ENCODE results near the gene DENND2C. TPM values are rescaled to one million over a fixed set of nuclear protein-coding genes. Genes with fewer than 3 reads are reported as not detected.

DENND2C gene
- total RNA-seq, 1 experiment from 2014 or later, result 3.6 TPM

DNA sequence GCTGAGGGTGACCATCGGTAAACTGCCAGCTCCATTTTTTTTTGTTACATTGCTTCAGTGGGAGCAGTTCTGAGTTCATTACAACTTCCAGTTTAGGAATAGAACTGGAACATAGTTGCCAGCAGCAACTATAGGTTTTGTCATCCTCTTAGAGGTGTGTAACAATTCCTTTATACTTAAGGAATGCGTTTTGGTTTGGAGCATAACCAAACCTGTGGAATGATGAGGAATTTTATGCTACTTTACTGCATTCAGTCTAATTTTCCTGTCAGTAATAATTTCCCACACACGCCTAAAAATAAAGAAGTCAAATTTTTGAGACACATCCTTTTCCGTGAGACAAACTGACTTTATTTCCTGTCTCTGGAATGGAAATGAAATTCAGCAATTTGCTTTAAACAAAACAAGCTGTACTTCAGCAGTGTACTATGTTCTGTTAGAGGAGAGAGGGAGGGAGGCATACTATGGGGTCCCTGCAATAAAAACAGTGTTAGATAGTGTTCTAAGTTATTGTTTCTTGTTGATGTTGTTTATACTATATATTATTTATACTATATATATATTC lies 30.3 kb upstream of the DENND2C start:
- H4K20me1 ChIP-seq (ENCODE audit: insufficient read depth), result no peaks in the 10 kb centered on the region
- no TSS peak for BruUV-seq (replicated peaks)
- no peak overlapping the region for H3K27ac ChIP-seq (ENCODE audit: low read depth, low read length)
- H3K79me2 ChIP-seq (ENCODE audit: insufficient read depth, low read length), result no peaks in the 10 kb centered on the region
- no peaks in the 10 kb centered on the region for H3K27me3 ChIP-seq (ENCODE audit: insufficient read depth, low read length)
- CTCF ChIA-PET, result no interaction called here
- H3K9ac ChIP-seq (ENCODE audit: low read length), result no peak overlapping the region
- no peak for TF ChIP-seq POLR2A (IDR thresholded peaks at IDR 0.05; ENCODE audit: borderline replicate concordance, extremely low read depth, insufficient read depth, insufficient read length)
- no peak for TF ChIP-seq FOSL1 (IDR thresholded peaks at IDR 0.05; ENCODE audit: low read depth)
- no peak for TF ChIP-seq EGR1 (IDR thresholded peaks at IDR 0.05; ENCODE audit: low read depth)
- TF ChIP-seq EZH2 (IDR thresholded peaks at IDR 0.05), result no peak
- no peak for TF ChIP-seq YY1 (IDR thresholded peaks at IDR 0.05; ENCODE audit: extremely low read depth, insufficient replicate concordance, low read depth, low read length)
- TF ChIP-seq CTCF (IDR thresholded peaks at IDR 0.05 in 2 of 3, conservative IDR thresholded peaks at IDR 0.05 in 1 of 3; ENCODE audit: borderline replicate concordance in 1 of 3, insufficient read depth in 1 of 3, low read depth in 2 of 3, low read length in 2 of 3), result no peak
- no peak for TF ChIP-seq SIN3A (IDR thresholded peaks at IDR 0.05; ENCODE audit: low read depth)
- TF ChIP-seq, protein P1, sequence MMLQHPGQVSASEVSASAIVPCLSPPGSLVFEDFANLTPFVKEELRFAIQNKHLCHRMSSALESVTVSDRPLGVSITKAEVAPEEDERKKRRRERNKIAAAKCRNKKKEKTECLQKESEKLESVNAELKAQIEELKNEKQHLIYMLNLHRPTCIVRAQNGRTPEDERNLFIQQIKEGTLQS (IDR thresholded peaks at IDR 0.05), result no peak
- no peak for TF ChIP-seq JUND (IDR thresholded peaks at IDR 0.05)
- TF ChIP-seq EZH2phosphoT487 (IDR thresholded peaks at IDR 0.05; ENCODE audit: borderline replicate concordance), result no peak
- TF ChIP-seq SP1 (IDR thresholded peaks at IDR 0.05; ENCODE audit: low read depth), result no peak
- TF ChIP-seq, protein P2, sequence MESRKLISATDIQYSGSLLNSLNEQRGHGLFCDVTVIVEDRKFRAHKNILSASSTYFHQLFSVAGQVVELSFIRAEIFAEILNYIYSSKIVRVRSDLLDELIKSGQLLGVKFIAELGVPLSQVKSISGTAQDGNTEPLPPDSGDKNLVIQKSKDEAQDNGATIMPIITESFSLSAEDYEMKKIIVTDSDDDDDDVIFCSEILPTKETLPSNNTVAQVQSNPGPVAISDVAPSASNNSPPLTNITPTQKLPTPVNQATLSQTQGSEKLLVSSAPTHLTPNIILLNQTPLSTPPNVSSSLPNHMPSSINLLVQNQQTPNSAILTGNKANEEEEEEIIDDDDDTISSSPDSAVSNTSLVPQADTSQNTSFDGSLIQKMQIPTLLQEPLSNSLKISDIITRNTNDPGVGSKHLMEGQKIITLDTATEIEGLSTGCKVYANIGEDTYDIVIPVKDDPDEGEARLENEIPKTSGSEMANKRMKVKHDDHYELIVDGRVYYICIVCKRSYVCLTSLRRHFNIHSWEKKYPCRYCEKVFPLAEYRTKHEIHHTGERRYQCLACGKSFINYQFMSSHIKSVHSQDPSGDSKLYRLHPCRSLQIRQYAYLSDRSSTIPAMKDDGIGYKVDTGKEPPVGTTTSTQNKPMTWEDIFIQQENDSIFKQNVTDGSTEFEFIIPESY (IDR thresholded peaks at IDR 0.05; ENCODE audit: extremely low read depth, insufficient replicate concordance, low read length), result no peak
- no peak for TF ChIP-seq SRF (IDR thresholded peaks at IDR 0.05; ENCODE audit: low read depth)
- no peak for TF ChIP-seq CEBPB (IDR thresholded peaks at IDR 0.05; ENCODE audit: low read depth)
- TF ChIP-seq RAD21 (IDR thresholded peaks at IDR 0.05; ENCODE audit: low read depth), result no peak
- TF ChIP-seq ZNF274 (IDR thresholded peaks at IDR 0.05; ENCODE audit: low read depth, low read length), result no peak
- no peak for TF ChIP-seq POLR2AphosphoS5 (IDR thresholded peaks at IDR 0.05; ENCODE audit: low read depth, low read length)
- no peak for TF ChIP-seq ELF1 (IDR thresholded peaks at IDR 0.05; ENCODE audit: borderline replicate concordance, low read depth)
- no peak for TF ChIP-seq TCF7L2 (IDR thresholded peaks at IDR 0.05; ENCODE audit: borderline replicate concordance, extremely low read depth, insufficient read depth, insufficient read length)
- TF ChIP-seq, protein P3, sequence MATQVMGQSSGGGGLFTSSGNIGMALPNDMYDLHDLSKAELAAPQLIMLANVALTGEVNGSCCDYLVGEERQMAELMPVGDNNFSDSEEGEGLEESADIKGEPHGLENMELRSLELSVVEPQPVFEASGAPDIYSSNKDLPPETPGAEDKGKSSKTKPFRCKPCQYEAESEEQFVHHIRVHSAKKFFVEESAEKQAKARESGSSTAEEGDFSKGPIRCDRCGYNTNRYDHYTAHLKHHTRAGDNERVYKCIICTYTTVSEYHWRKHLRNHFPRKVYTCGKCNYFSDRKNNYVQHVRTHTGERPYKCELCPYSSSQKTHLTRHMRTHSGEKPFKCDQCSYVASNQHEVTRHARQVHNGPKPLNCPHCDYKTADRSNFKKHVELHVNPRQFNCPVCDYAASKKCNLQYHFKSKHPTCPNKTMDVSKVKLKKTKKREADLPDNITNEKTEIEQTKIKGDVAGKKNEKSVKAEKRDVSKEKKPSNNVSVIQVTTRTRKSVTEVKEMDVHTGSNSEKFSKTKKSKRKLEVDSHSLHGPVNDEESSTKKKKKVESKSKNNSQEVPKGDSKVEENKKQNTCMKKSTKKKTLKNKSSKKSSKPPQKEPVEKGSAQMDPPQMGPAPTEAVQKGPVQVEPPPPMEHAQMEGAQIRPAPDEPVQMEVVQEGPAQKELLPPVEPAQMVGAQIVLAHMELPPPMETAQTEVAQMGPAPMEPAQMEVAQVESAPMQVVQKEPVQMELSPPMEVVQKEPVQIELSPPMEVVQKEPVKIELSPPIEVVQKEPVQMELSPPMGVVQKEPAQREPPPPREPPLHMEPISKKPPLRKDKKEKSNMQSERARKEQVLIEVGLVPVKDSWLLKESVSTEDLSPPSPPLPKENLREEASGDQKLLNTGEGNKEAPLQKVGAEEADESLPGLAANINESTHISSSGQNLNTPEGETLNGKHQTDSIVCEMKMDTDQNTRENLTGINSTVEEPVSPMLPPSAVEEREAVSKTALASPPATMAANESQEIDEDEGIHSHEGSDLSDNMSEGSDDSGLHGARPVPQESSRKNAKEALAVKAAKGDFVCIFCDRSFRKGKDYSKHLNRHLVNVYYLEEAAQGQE (IDR thresholded peaks at IDR 0.05; ENCODE audit: low read depth), result no peak
- RAD21 ChIA-PET (ENCODE audit: low non-redundant PET in 1 of 2, low total read pairs in 2 of 2, uncharacterized antibody in 2 of 2, unreplicated experiment in 2 of 2), result no interaction called here
- intact Hi-C loops (cut with micrococcal nuclease), result no loop called here
- POLR2A ChIA-PET, result no interaction called here
- DNase-seq (ENCODE audit: low read depth, low spot score) (no peak), ATAC-seq (no peak)
- no peak overlapping the region for H3K4me3 ChIP-seq (replicated peaks in 1 of 2; ENCODE audit: low read depth in 1 of 2, low read length in 2 of 2)
- no peaks in the 10 kb centered on the region for H3K9me2 ChIP-seq (ENCODE audit: insufficient read depth)
- H3K9me3 ChIP-seq (ENCODE audit: control insufficient read depth in 1 of 2, insufficient read depth in 1 of 2, low read depth in 1 of 2, low read length in 2 of 2), result no peaks in the 10 kb centered on the region
- H2AFZ ChIP-seq (ENCODE audit: low read depth, low read length, poor library complexity, severe bottlenecking), result no peak overlapping the region
- H3K36me3 ChIP-seq (ENCODE audit: control insufficient read depth in 1 of 2, insufficient read depth in 2 of 2, low read length in 2 of 2), result no peaks in the 10 kb centered on the region
- no peaks in the 10 kb centered on the region for H3K4me1 ChIP-seq (ENCODE audit: control insufficient read depth in 1 of 2, insufficient read depth in 2 of 2, low read length in 2 of 2)
- no peak overlapping the region for H3K4me2 ChIP-seq (ENCODE audit: low read length)
